GM06990 (cell line): ENCODE data around the gene TPPP3.

Experiments used
- DNase-seq: peaks from one replicate; pipeline ENCODE4 v3.0.0-alpha.2; 2011; ENCODE audit not compliant: insufficient read length; ENCODE audit errors: extremely low read depth
- H3K27me3 ChIP-seq: replicated peaks from 2 replicates; pipeline ENCODE4 v1.6.0; 2011; ENCODE audit warnings: low read length; ENCODE audit not compliant: control insufficient read depth, insufficient read depth
- H3K36me3 ChIP-seq: 2 replicates; pipeline ENCODE4 v1.5.1; 2011; ENCODE audit warnings: low read length; ENCODE audit not compliant: control insufficient read depth, insufficient read depth
- H3K4me3 ChIP-seq: replicated peaks from 2 replicates; pipeline ENCODE4 v1.5.1; 2011; ENCODE audit warnings: low read depth, mild to moderate bottlenecking, control low read depth, low read length
- TF ChIP-seq, protein P1 (sequence below): IDR thresholded peaks from 2 replicates; pipeline ENCODE4 v1.5.1; 2011; ENCODE audit warnings: low read length, control low read depth, mild to moderate bottlenecking, inconsistent platforms; ENCODE audit not compliant: insufficient read depth, poor library complexity, severe bottlenecking

The TPPP3 gene

DNA sequence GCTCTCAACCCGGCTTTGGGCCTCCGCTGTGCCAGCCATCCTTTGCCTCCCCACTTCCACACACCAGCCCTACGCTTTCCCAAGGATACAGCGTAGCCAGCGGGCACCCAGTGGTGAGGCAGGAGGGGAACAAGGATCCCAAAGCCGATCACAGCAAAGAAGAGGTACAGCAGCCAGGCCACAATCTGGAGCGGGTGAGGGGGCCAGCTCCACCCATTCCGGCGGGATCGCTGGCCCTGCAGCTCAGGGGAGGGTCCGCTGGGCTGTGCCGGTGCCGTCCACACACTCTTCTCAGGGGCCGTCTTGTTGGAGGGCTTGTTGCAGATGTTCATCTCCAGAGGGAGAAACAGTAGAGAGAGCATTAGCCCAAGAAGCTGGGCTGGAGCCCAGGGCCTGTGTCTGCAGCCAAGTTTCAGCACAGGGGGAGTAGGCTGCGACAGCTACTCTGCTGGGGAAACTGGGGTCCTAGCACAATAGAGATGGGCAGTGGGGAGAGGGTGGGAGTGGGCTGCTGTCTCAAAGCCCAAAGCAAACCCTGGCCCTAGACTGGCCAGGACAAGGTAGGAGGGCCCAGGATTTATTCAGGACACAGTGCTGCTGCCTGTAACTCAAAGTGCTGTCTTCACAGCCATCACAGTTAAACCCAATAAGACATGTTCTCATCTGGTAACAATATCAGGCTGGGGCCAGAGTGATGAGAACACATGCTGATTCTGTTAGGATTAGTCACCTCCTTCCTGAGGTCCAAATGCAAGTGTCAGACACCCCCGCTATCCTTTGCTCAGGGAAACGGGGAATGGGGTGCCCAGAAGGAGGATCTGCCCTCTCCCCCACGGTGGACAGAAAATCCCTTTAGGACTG is 13.0 kb upstream of the TPPP3 start:
- TF ChIP-seq, protein P1, sequence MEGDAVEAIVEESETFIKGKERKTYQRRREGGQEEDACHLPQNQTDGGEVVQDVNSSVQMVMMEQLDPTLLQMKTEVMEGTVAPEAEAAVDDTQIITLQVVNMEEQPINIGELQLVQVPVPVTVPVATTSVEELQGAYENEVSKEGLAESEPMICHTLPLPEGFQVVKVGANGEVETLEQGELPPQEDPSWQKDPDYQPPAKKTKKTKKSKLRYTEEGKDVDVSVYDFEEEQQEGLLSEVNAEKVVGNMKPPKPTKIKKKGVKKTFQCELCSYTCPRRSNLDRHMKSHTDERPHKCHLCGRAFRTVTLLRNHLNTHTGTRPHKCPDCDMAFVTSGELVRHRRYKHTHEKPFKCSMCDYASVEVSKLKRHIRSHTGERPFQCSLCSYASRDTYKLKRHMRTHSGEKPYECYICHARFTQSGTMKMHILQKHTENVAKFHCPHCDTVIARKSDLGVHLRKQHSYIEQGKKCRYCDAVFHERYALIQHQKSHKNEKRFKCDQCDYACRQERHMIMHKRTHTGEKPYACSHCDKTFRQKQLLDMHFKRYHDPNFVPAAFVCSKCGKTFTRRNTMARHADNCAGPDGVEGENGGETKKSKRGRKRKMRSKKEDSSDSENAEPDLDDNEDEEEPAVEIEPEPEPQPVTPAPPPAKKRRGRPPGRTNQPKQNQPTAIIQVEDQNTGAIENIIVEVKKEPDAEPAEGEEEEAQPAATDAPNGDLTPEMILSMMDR = no peak
- Histone ChIP-seq H3K27me3 (no peaks in the 10 kb centered on the region; the same call in 1 of the 2 replicates), H3K36me3 (no peaks in the 10 kb centered on the region; the same call in 1 of the 2 replicates), H3K4me3 (no peak overlapping the region)
- no peak for DNase-seq

DNA sequence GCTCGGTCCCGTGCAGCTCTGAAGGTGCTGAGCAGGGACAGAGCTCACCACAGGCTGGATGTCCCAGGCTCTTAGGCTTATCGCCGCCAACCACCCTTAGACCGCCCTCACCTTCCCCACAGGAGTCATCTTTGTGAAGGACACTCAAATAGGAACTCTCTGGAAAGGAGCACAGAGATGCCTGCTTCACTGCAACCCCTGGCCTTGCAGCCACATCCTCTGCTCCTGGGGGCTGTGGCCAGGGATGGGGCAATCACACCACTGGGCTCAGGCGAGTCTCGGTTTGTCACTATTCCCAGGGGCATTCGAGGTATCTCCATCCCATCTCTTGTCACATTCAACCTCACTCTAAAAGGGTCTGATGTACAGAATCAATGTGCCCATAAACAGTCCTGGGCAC is 12.0 kb upstream of the TPPP3 start:
- no peaks in the 10 kb centered on the region; the same call in 1 of the 2 replicates for H3K36me3 ChIP-seq
- H3K27me3 ChIP-seq = no peaks in the 10 kb centered on the region; the same call in 1 of the 2 replicates
- no peak for DNase-seq
- TF ChIP-seq, protein P1 = no peak
- no peak overlapping the region for H3K4me3 ChIP-seq

DNA sequence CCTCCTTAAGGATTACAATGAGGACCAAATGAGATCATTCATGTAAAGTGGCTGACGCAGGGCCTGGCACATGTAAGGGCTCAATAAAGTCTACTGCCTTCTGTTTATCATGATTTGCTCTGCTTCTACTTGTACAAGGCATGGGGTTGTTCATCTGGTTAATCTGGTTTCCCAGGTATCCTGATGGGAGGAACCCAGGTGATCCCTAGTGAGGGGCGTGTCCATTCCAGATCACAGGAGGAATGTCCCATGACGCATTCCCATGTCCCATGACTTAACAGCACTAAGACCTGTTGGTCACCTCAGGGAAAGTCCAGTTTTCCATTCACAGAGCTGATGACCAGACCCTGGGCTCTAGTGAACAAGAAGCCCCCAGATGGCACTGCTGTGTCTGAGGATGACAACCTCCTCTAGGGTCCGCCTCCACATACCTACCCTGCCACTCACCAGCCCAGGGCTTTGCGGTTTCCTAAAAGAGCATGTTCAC is 11.5 kb upstream of the TPPP3 start:
- no peak for DNase-seq

DNA sequence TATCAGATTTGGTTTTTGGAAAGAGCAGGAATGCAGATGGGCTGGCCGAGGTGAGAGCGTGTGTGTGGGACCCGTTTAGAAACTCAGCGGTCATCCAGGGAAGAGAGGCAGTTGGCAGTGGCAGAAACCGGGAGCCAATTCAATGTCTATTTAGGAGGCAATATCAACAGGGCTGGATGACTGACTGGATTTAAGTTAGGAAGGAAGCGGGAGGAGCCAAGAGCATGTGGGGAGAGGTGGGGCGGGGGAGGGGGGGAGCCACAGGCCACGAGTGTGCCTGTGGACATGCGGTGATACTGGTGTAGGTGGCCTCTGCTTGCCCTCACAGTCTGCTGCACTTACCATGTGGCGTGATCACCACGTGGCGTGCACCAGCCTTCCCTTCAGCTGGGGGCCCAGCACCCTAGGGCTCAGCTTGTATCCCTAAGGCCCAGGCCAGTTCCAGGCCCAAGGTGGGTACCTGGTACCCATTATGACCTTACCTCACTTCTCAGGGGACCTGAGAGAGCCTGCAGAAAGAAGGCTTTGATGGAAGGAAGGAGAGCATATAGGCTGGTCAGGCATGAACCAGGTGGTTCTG is 10.8 kb upstream of the TPPP3 start:
- no peak overlapping the region for H3K4me3 ChIP-seq
- TF ChIP-seq, protein P1 = no peak
- H3K27me3 ChIP-seq = no peaks in the 10 kb centered on the region; the same call in 1 of the 2 replicates
- no peak for DNase-seq
- no peaks in the 10 kb centered on the region for H3K36me3 ChIP-seq

More for the DNA sequence above, 11.5 kb upstream of the TPPP3 start:
- TF ChIP-seq, protein P1 = no peak
- no peak overlapping the region for H3K4me3 ChIP-seq
- H3K27me3 ChIP-seq = no peaks in the 10 kb centered on the region; the same call in 1 of the 2 replicates
- no peaks in the 10 kb centered on the region for H3K36me3 ChIP-seq

DNA sequence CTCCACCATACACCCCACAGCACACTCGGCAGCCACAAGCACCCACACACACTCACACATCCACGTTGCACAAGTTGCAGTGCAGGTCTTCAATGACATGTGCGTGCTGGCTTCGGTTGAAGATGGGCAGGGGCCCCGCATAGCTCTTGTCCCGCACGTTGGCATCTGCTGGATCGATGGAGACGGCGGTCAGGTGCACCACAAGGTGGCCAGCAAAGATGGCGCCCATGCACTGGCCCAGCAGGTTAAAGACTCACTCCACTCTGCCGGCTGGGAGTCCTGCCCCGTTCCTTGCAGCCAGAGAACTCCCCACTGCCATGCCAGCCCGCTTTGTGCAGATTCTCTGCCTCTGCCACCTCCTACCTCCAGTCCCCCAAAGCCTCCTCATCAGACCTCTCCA is 7.6 kb upstream of the TPPP3 start:
- Histone ChIP-seq H3K27me3 (no peaks in the 10 kb centered on the region; the same call in 1 of the 2 replicates), H3K4me3 (no peak overlapping the region), H3K36me3 (no peaks in the 10 kb centered on the region)
- TF ChIP-seq, protein P1 = no peak
- no peak for DNase-seq
